HEK293 (cell line): ENCODE results near the gene CDYL.

Source experiments
- CTCF ChIP-seq: fragments of 450-650 bp; formaldehyde crosslinking; IDR thresholded peaks from 2 replicates; pipeline ENCODE4 v1.5.1; 2016; ENCODE audit warnings: missing biosample characterization, missing genetic modification characterization
- PRDM1 ChIP-seq: fragments of 450-650 bp; formaldehyde crosslinking; IDR thresholded peaks from 2 replicates; pipeline ENCODE4; 2016; ENCODE audit warnings: missing biosample characterization, missing genetic modification characterization
- YY1 ChIP-seq: fragments of 450-650 bp; formaldehyde crosslinking; IDR thresholded peaks from 2 replicates; pipeline ENCODE4 v1.5.1; 2018; ENCODE audit warnings: missing biosample characterization, missing genetic modification characterization
- ZNF132 ChIP-seq: fragments of 450-650 bp; formaldehyde crosslinking; IDR thresholded peaks from 2 replicates; pipeline ENCODE4 v1.5.1; 2017; ENCODE audit warnings: missing biosample characterization, missing genetic modification characterization, borderline replicate concordance
- ZNF274 ChIP-seq, 2 experiments: fragments of 200-500 bp in 1 of 2; fragments of 450-650 bp in 1 of 2; sonication (Bioruptor generic) in 1 of 2; formaldehyde crosslinking in 1 of 2; IDR thresholded peaks; 2 replicates each; pipeline versions ENCODE4 v1.5.1 to v1.6.1; 2014 to 2016; ENCODE audit warnings: borderline replicate concordance in 1 of 2, inconsistent platforms in 1 of 2, low read length in 1 of 2, missing biosample characterization in 1 of 2, missing genetic modification characterization in 1 of 2
- ZNF560 ChIP-seq: fragments of 450-650 bp; formaldehyde crosslinking; IDR thresholded peaks from 2 replicates; pipeline ENCODE4 v1.5.1; 2017; ENCODE audit warnings: missing biosample characterization, missing genetic modification characterization, borderline replicate concordance

GRCh38 chr6:4973982-4974745 is 198.0 kb downstream of the CDYL start:
- TF ChIP-seq CTCF (tag by site-specific recombination) (no peak), YY1 (tag by site-specific recombination) (no peak), ZNF274 (IDR thresholded peaks at IDR 0.05; ENCODE audit: low read length) (no peak), ZNF274 (tag by site-specific recombination; IDR thresholded peaks at IDR 0.05; ENCODE audit: borderline replicate concordance) (no peak), ZNF132 (tag by site-specific recombination) (no peak), ZNF560 (tag by site-specific recombination) (no peak), PRDM1 (tag by site-specific recombination) (no peak)
